ENCODE data around the gene GRK5.

The GRK5 gene

GRCh38 chr10:119320981-119321380 lies 113.6 kb downstream of the GRK5 start:
- peaks cover 60% of the 10 kb centered on the region for H4K20me1 ChIP-seq (ENCODE audit: insufficient read depth, low read length)
- no peak for TF ChIP-seq CTCF (IDR thresholded peaks at IDR 0.05; ENCODE audit: low read length)
- no peak for TF ChIP-seq EZH2phosphoT487 (IDR thresholded peaks at IDR 0.05; ENCODE audit: low read length)
- no peak for TF ChIP-seq EZH2 (optimal IDR thresholded peaks at IDR 0.05; ENCODE audit: low read depth, low read length)
- H3K9ac ChIP-seq (ENCODE audit: low read length), result no peak overlapping the region
- no peaks in the 10 kb centered on the region for H3K9me2 ChIP-seq (replicated peaks; ENCODE audit: insufficient read depth, low read length)
- no peak overlapping the region for H3K4me2 ChIP-seq (ENCODE audit: low read depth, low read length)
- peaks cover 100% of the 10 kb centered on the region for H3K79me2 ChIP-seq (ENCODE audit: low read length)
- H3K27ac ChIP-seq (ENCODE audit: low read length), result no peak overlapping the region
- no peaks in the 10 kb centered on the region for H3K27me3 ChIP-seq (replicated peaks; ENCODE audit: insufficient read depth, low read length)
- no peaks in the 10 kb centered on the region for H3F3A ChIP-seq (ENCODE audit: insufficient read depth, low read length)
- no peaks in the 10 kb centered on the region for H3K4me1 ChIP-seq (ENCODE audit: low read length)
- H3K4me3 ChIP-seq (ENCODE audit: low read length), result no peak overlapping the region
- no peak for DNase-seq
- H3K9me3 ChIP-seq (replicated peaks; ENCODE audit: insufficient read depth, low read length), result no peaks in the 10 kb centered on the region
- no peak overlapping the region for H2AFZ ChIP-seq (ENCODE audit: low read length)
- H3K36me3 ChIP-seq (replicated peaks; ENCODE audit: insufficient read depth, low read length), result peaks cover 3% of the 10 kb centered on the region; the same call in 1 of the 2 replicates

- no peaks in the 10 kb centered on the region for H3K27me3 ChIP-seq (replicated peaks; ENCODE audit: insufficient read depth, low read length)
- peaks cover 48% of the 10 kb centered on the region for H4K20me1 ChIP-seq (ENCODE audit: insufficient read depth, low read length)
- H3K9ac ChIP-seq (ENCODE audit: low read length), result no peak overlapping the region
- peaks cover 98% of the 10 kb centered on the region for H3K79me2 ChIP-seq (ENCODE audit: low read length)
- H3K36me3 ChIP-seq (replicated peaks; ENCODE audit: insufficient read depth, low read length), result peaks cover 3% of the 10 kb centered on the region; the same call in 1 of the 2 replicates
- no peaks in the 10 kb centered on the region for H3K9me3 ChIP-seq (replicated peaks; ENCODE audit: insufficient read depth, low read length)
- no peak for DNase-seq
- no peaks in the 10 kb centered on the region for H3K4me1 ChIP-seq (ENCODE audit: low read length)
- H2AFZ ChIP-seq (ENCODE audit: low read length), result no peak overlapping the region
- no peaks in the 10 kb centered on the region for H3F3A ChIP-seq (ENCODE audit: insufficient read depth, low read length)
- H3K4me2 ChIP-seq (ENCODE audit: low read depth, low read length), result no peak overlapping the region
- TF ChIP-seq EZH2phosphoT487 (IDR thresholded peaks at IDR 0.05; ENCODE audit: low read length), result no peak
- no peak for TF ChIP-seq CTCF (IDR thresholded peaks at IDR 0.05; ENCODE audit: low read length)
- no peak for TF ChIP-seq EZH2 (optimal IDR thresholded peaks at IDR 0.05; ENCODE audit: low read depth, low read length)
- H3K9me2 ChIP-seq (replicated peaks; ENCODE audit: insufficient read depth, low read length), result no peaks in the 10 kb centered on the region
- no peak overlapping the region for H3K27ac ChIP-seq (ENCODE audit: low read length)
- no peak overlapping the region for H3K4me3 ChIP-seq (ENCODE audit: low read length)
These were observed 116.0 kb downstream of the GRK5 start for GRCh38 chr10:119323085-119324016.

GRCh38 chr10:119325131-119325530 lies 117.8 kb downstream of the GRK5 start:
- no peak for DNase-seq
- H4K20me1 ChIP-seq (ENCODE audit: insufficient read depth, low read length), result peaks cover 36% of the 10 kb centered on the region
- no peaks in the 10 kb centered on the region for H3K27me3 ChIP-seq (replicated peaks; ENCODE audit: insufficient read depth, low read length)
- H3K79me2 ChIP-seq (ENCODE audit: low read length), result peaks cover 88% of the 10 kb centered on the region
- no peak overlapping the region for H3K4me2 ChIP-seq (ENCODE audit: low read depth, low read length)
- TF ChIP-seq EZH2phosphoT487 (IDR thresholded peaks at IDR 0.05; ENCODE audit: low read length) (no peak), EZH2 (optimal IDR thresholded peaks at IDR 0.05; ENCODE audit: low read depth, low read length) (no peak), CTCF (IDR thresholded peaks at IDR 0.05; ENCODE audit: low read length) (no peak)
- H3K36me3 ChIP-seq (replicated peaks; ENCODE audit: insufficient read depth, low read length), result no peaks in the 10 kb centered on the region
- no peak overlapping the region for H3K4me3 ChIP-seq (ENCODE audit: low read length)
- H3K9ac ChIP-seq (ENCODE audit: low read length), result no peak overlapping the region
- no peaks in the 10 kb centered on the region for H3K9me2 ChIP-seq (replicated peaks; ENCODE audit: insufficient read depth, low read length)
- H3K4me1 ChIP-seq (ENCODE audit: low read length), result no peaks in the 10 kb centered on the region
- H3F3A ChIP-seq (ENCODE audit: insufficient read depth, low read length), result no peaks in the 10 kb centered on the region
- H3K9me3 ChIP-seq (replicated peaks; ENCODE audit: insufficient read depth, low read length), result no peaks in the 10 kb centered on the region
- H3K27ac ChIP-seq (ENCODE audit: low read length), result no peak overlapping the region
- no peak overlapping the region for H2AFZ ChIP-seq (ENCODE audit: low read length)

All from MM.1S (cell line).